MCF 10A (cell line): ENCODE data around the gene RIN3. TPM values are rescaled to one million over a fixed set of nuclear protein-coding genes. Genes with fewer than 3 reads are reported as not detected.

ENCODE experiments used
- BruUV-seq: library from RNA; stranded (reverse); fragments of 400-500 nt; replicated peaks from 2 replicates; lab custom pipeline; 2021; lab: Mats Ljungman, UMichigan
- CTCF ChIA-PET: fragments of 300-600 bp; sonication (Branson Sonifier 250); formaldehyde crosslinking; extraction: SDS; loops from one replicate; lab custom pipeline; 2021; ENCODE audit warnings: antibody characterized with exemption, inconsistent platforms; lab: Yijun Ruan, JAX
- POLR2A ChIA-PET: fragments of 300-600, 350-650 bp; sonication (Branson Sonifier 250); formaldehyde crosslinking; extraction: SDS; loops from one replicate; lab custom pipeline; 2020; ENCODE audit warnings: antibody characterized with exemption, inconsistent platforms; lab: Yijun Ruan, JAX
- DNase-seq: peaks from one replicate; pipeline ENCODE4 v3.0.0-alpha.2; 2018; ENCODE audit not compliant: unreplicated experiment
- H3K27ac Mint-ChIP-seq: one replicate; pipeline ENCODE4 v1.8.0; 2022; ENCODE audit warnings: mild to moderate bottlenecking, low read depth, mixed read lengths; ENCODE audit not compliant: unreplicated experiment
- H3K27me3 Mint-ChIP-seq: one replicate; pipeline ENCODE4 v1.8.0; 2022; ENCODE audit warnings: mixed read lengths; ENCODE audit not compliant: insufficient read depth, unreplicated experiment
- H3K36me3 Mint-ChIP-seq: one replicate; pipeline ENCODE4 v1.8.0; 2022; ENCODE audit warnings: mild to moderate bottlenecking, moderate library complexity, mixed read lengths; ENCODE audit not compliant: insufficient read depth, unreplicated experiment
- H3K4me1 Mint-ChIP-seq: one replicate; pipeline ENCODE4 v1.8.0; 2022; ENCODE audit warnings: mixed read lengths; ENCODE audit not compliant: insufficient read depth, unreplicated experiment
- H3K4me3 Mint-ChIP-seq: one replicate; pipeline ENCODE4 v1.8.0; 2022; ENCODE audit warnings: mild to moderate bottlenecking, moderate library complexity, mixed read lengths; ENCODE audit not compliant: unreplicated experiment
- H3K9me3 Mint-ChIP-seq: one replicate; pipeline ENCODE4 v1.8.0; 2022; ENCODE audit warnings: mixed read lengths; ENCODE audit not compliant: unreplicated experiment
- CTCF ChIP-seq: fragments of 200-600 bp; IDR thresholded peaks from one replicate; pipeline ENCODE4 v1.8.0; 2022; ENCODE audit warnings: antibody characterized with exemption, mild to moderate bottlenecking; ENCODE audit not compliant: unreplicated experiment
- intact Hi-C: fragments of 100-400 bp; cut with micrococcal nuclease; formaldehyde crosslinking; loops from 2 replicates; pipeline ENCODE4 v1.14.1; 2022
- total RNA-seq: library from RNA; stranded (reverse); gene quantifications from 2 replicates; pipeline ENCODE4 v1.2.3, GENCODE V29; 2022

Gene RIN3
- total RNA-seq, 1 experiment from 2014 or later: 14.2 TPM

GRCh38 chr14:92493492-92493891 lies 20.1 kb upstream of the RIN3 start:
- no peaks in the 10 kb centered on the region for H3K4me1 Mint-ChIP-seq
- no peak overlapping the region for H3K4me3 Mint-ChIP-seq
- ChIA-PET CTCF (no interaction called here), POLR2A (no interaction called here)
- no TSS peak for BruUV-seq
- no peak for DNase-seq
- no peaks in the 10 kb centered on the region for H3K9me3 Mint-ChIP-seq
- H3K27ac Mint-ChIP-seq: no peak overlapping the region
- no peaks in the 10 kb centered on the region for H3K27me3 Mint-ChIP-seq
- TF ChIP-seq CTCF: no peak
- intact Hi-C loops: no loop called here
- no peaks in the 10 kb centered on the region for H3K36me3 Mint-ChIP-seq

GRCh38 chr14:92494512-92494911 lies 19.1 kb upstream of the RIN3 start:
- CTCF ChIA-PET: interaction anchor here (0.6 kb wide), 2 partner anchors 193 to 1652 kb away, joined by 4 read pairs; no protein-coding TSS in a partner anchor
- BruUV-seq: no TSS peak

GRCh38 chr14:92495027-92495426 lies 18.6 kb upstream of the RIN3 start:
- intact Hi-C loops: no loop called here
- Mint-ChIP-seq H3K4me3 (no peak overlapping the region), H3K9me3 (no peaks in the 10 kb centered on the region), H3K27me3 (no peaks in the 10 kb centered on the region), H3K4me1 (no peaks in the 10 kb centered on the region), H3K27ac (no peak overlapping the region), H3K36me3 (no peaks in the 10 kb centered on the region)
- TF ChIP-seq CTCF: no peak
- DNase-seq: peak; percentile 20
- CTCF ChIA-PET: interaction anchor here (0.6 kb wide), 1 partner anchor 1653 kb away, joined by 4 read pairs; no protein-coding TSS in a partner anchor
- POLR2A ChIA-PET: interaction anchor here (0.7 kb wide), 1 partner anchor 18 kb away, joined by 3 read pairs; no protein-coding TSS in a partner anchor
- no TSS peak for BruUV-seq

More at GRCh38 chr14:92494512-92494911, 19.1 kb upstream of the RIN3 start:
- H3K4me1 Mint-ChIP-seq: no peaks in the 10 kb centered on the region
- no peak overlapping the region for H3K27ac Mint-ChIP-seq
- H3K9me3 Mint-ChIP-seq: no peaks in the 10 kb centered on the region
- H3K36me3 Mint-ChIP-seq: no peaks in the 10 kb centered on the region
- POLR2A ChIA-PET: interaction anchor here (0.7 kb wide), 1 partner anchor 18 kb away, joined by 3 read pairs; no protein-coding TSS in a partner anchor
- intact Hi-C loops: no loop called here
- no peak overlapping the region for H3K4me3 Mint-ChIP-seq
- no peaks in the 10 kb centered on the region for H3K27me3 Mint-ChIP-seq
- no peak for TF ChIP-seq CTCF
- no peak for DNase-seq

- no TSS peak for BruUV-seq
- no peaks in the 10 kb centered on the region for H3K27me3 Mint-ChIP-seq
- H3K27ac Mint-ChIP-seq: no peak overlapping the region
- H3K4me3 Mint-ChIP-seq: no peak overlapping the region
- DNase-seq: no peak
- no peaks in the 10 kb centered on the region for H3K9me3 Mint-ChIP-seq
- CTCF ChIA-PET: no interaction called here
- no peaks in the 10 kb centered on the region for H3K4me1 Mint-ChIP-seq
- TF ChIP-seq CTCF: no peak
- intact Hi-C loops: no loop called here
- no peaks in the 10 kb centered on the region for H3K36me3 Mint-ChIP-seq
- POLR2A ChIA-PET: interaction anchor here (0.6 to 0.8 kb wide), 2 partner anchors 15 to 175 kb away, joined by 3 to 4 read pairs; no protein-coding TSS in a partner anchor
Observed at GRCh38 chr14:92496191-92496857, 17.3 kb upstream of the RIN3 start.
